ENCODE measurements around the gene FABP1. TPM values are rescaled to one million over a fixed set of nuclear protein-coding genes. Genes with fewer than 3 reads are reported as not detected.

FABP1 gene
- total RNA-seq, 1 donor, result not detected

GRCh38 chr2:88078643-88079172 is 49.2 kb downstream of the FABP1 start:
- no peak overlapping the region for H3K4me3 ChIP-seq (ENCODE audit: low read depth, low read length)
- TF ChIP-seq CTCF (IDR thresholded peaks at IDR 0.05; ENCODE audit: insufficient read depth, low read length), result no peak
- no peak for DNase-seq (ENCODE audit: low read depth)

DNA sequence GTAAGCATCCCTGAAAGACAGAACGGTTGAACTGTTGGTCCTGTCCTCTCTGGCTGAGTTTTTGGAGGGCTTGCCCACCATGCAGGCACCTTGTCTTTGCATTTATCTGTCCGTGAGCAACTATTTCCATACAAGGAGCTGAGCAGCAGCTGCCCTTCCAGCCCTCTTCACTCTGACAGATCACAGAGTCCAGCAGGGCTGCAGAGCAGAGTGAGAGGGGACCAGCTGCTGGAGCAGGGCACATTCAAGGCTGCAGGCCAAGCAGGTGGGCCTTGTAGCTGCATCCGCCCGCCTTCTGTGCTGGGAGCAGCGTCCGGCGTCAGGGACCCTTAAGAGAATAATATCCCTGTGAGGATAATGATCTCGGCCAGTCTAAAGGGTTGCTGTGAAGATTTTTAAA is 50.8 kb downstream of the FABP1 start:
- no peak for DNase-seq (ENCODE audit: low read depth)
- no peak overlapping the region for H3K4me3 ChIP-seq (ENCODE audit: low read depth, low read length)

DNA sequence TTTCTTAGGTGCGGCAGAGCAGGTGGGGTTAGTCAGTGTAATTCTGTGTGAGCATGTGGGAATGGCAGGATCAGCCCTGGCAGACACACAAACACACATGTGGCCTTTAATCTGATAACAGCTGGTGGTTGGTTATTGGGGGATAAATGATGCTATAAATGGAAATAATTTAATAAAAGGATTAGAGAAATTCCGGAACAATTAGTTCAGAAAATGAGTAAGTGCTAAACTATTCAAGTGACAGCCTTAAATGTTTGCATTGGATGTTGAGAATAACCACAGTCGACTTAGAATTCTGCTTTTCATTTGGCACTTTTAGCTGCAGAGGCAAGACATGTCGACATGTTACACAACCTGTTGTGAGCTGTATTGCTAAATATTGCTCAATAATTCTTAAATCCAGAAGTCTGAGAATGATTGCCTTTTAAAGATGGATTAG is 53.0 kb downstream of the FABP1 start:
- no peak overlapping the region for H3K4me3 ChIP-seq (ENCODE audit: low read depth, low read length)
- peak; percentile 89 for DNase-seq (ENCODE audit: low read depth)
- no peak for TF ChIP-seq CTCF (IDR thresholded peaks at IDR 0.05; ENCODE audit: insufficient read depth, low read length)

More for the DNA sequence above, 50.8 kb downstream of the FABP1 start:
- TF ChIP-seq CTCF (IDR thresholded peaks at IDR 0.05; ENCODE audit: insufficient read depth, low read length), result no peak

- no peak overlapping the region for H3K4me3 ChIP-seq (ENCODE audit: low read depth, low read length)
- TF ChIP-seq CTCF (IDR thresholded peaks at IDR 0.05; ENCODE audit: insufficient read depth, low read length), result no peak
- no peak for DNase-seq (ENCODE audit: low read depth)
Measured at GRCh38 chr2:88074150-88074549, 53.7 kb downstream of the FABP1 start.

Small RNAs within 50 kb of the gene (small RNA-seq; reads per million reads assigned to genes)
- gene MIR4780, result not detected

Other genes with a start within 250 kb of the FABP1 start
- not detected in 2 replicates for gene RNU2-63P, start 111.5 kb downstream of the FABP1 start, total RNA-seq (ENCODE audit: low replicate concordance)
- 15.1 and 43.2 TPM in 2 replicates for gene KRCC1, start 72.3 kb downstream of the FABP1 start, total RNA-seq (ENCODE audit: low replicate concordance)
- gene SMYD1, start 60.2 kb downstream of the FABP1 start, total RNA-seq (ENCODE audit: low replicate concordance), result not detected in 2 replicates
- gene THNSL2, start 42.3 kb upstream of the FABP1 start, total RNA-seq (ENCODE audit: low replicate concordance), result 2.8 and 11.4 TPM in 2 replicates

Measured in fibroblast of the aortic adventitia (primary cell).